GM23338 (cell line): ENCODE measurements around the gene PSMD2. TPM values are rescaled to one million over a fixed set of nuclear protein-coding genes. Genes with fewer than 3 reads are reported as not detected.

Experiments used
- ATAC-seq: fragments of 200-7000 bp; cut with Tn5 transposase; 3 replicates; pipeline ENCODE4 v1.9.1; 2020
- DNase-seq: peaks from one replicate; pipeline ENCODE4 v3.0.0-alpha.2; 2015; ENCODE audit warnings: low spot score
- H2AFZ ChIP-seq: fragments of 200-600 bp; sonication (generic); 2 replicates; pipeline ENCODE4 v1.8.0; 2016; ENCODE audit warnings: antibody characterized with exemption, mild to moderate bottlenecking, moderate library complexity
- H3F3A ChIP-seq: fragments of 200-600 bp; sonication (generic); replicated peaks from 2 replicates; pipeline ENCODE4 v1.8.0; 2017; ENCODE audit warnings: antibody characterized with exemption, mixed run types, low read depth
- H3K27ac ChIP-seq: fragments of 200-600 bp; sonication (generic); 2 replicates; pipeline ENCODE4 v1.6.1; 2016; ENCODE audit warnings: low read depth
- H3K27me3 ChIP-seq: fragments of 200-600 bp; sonication (generic); 2 replicates; pipeline ENCODE4 v1.8.0; 2016; ENCODE audit warnings: mild to moderate bottlenecking, mixed run types, moderate library complexity; ENCODE audit not compliant: insufficient read depth
- H3K36me3 ChIP-seq: fragments of 200-600 bp; sonication (generic); 2 replicates; pipeline ENCODE4 v1.8.0; 2016; ENCODE audit warnings: mild to moderate bottlenecking; ENCODE audit not compliant: insufficient read depth
- H3K4me1 ChIP-seq: fragments of 200-600 bp; sonication (generic); 2 replicates; pipeline ENCODE4 v1.8.0; 2016; ENCODE audit warnings: mild to moderate bottlenecking, moderate library complexity; ENCODE audit not compliant: insufficient read depth
- H3K4me2 ChIP-seq: fragments of 200-600 bp; sonication (generic); 2 replicates; pipeline ENCODE4 v1.7.1; 2017; ENCODE audit warnings: mixed run types
- H3K4me3 ChIP-seq: fragments of 200-600 bp; sonication (generic); 2 replicates; pipeline ENCODE4 v1.6.1; 2016; ENCODE audit warnings: mixed run types
- H3K79me2 ChIP-seq: fragments of 200-600 bp; sonication (generic); replicated peaks from 2 replicates; pipeline ENCODE4 v1.8.0; 2017; ENCODE audit warnings: mild to moderate bottlenecking; ENCODE audit not compliant: insufficient read depth
- H3K9me2 ChIP-seq: fragments of 200-600 bp; sonication (generic); 2 replicates; pipeline ENCODE4 v1.8.0; 2017; ENCODE audit not compliant: insufficient read depth
- H4K20me1 ChIP-seq: fragments of 200-600 bp; sonication (generic); replicated peaks from 2 replicates; pipeline ENCODE4 v1.8.0; 2017; ENCODE audit warnings: mild to moderate bottlenecking; ENCODE audit not compliant: insufficient read depth
- H3K27ac Mint-ChIP-seq: 2 replicates; pipeline ENCODE4 v1.8.0; 2020; ENCODE audit warnings: inconsistent platforms, mild to moderate bottlenecking, moderate library complexity, mixed read lengths
- H3K27me3 Mint-ChIP-seq: 3 replicates; pipeline ENCODE4 v1.8.0; 2022; ENCODE audit warnings: low read depth, mild to moderate bottlenecking, moderate library complexity, mixed read lengths, inconsistent platforms; ENCODE audit not compliant: insufficient read depth, poor library complexity
- H3K36me3 Mint-ChIP-seq: 3 replicates; pipeline ENCODE4 v1.8.0; 2021; ENCODE audit warnings: low read depth, mild to moderate bottlenecking, inconsistent platforms, moderate library complexity, mixed read lengths
- H3K4me1 Mint-ChIP-seq: 3 replicates; pipeline ENCODE4 v1.8.0; 2020; ENCODE audit warnings: mild to moderate bottlenecking, inconsistent platforms, mixed read lengths
- H3K4me3 Mint-ChIP-seq: 3 replicates; pipeline ENCODE4 v1.8.0; 2021; ENCODE audit warnings: moderate library complexity, mild to moderate bottlenecking, inconsistent platforms, mixed read lengths
- H3K9me3 Mint-ChIP-seq: 3 replicates; pipeline ENCODE4 v1.8.0; 2020; ENCODE audit warnings: moderate library complexity, mild to moderate bottlenecking, inconsistent platforms, mixed read lengths
- CREB1 ChIP-seq: fragments of 250-450 bp; sonication (Bioruptor Pico); IDR thresholded peaks from 2 replicates; pipeline ENCODE4 v1.5.0; 2020; ENCODE audit warnings: low read depth, mild to moderate bottlenecking, moderate library complexity
- CTCF ChIP-seq, 2 experiments: fragments of 200-600 bp in 1 of 2; sonication (generic) in 1 of 2; conservative IDR thresholded peaks; 2 replicates each; pipeline versions ENCODE4 v1.5.1 to v1.6.1; 2016 to 2017; ENCODE audit warnings: antibody characterized with exemption in 2 of 2, low read depth in 2 of 2, mild to moderate bottlenecking in 2 of 2, moderate library complexity in 1 of 2
- EZH2 ChIP-seq: fragments of 200-600 bp; sonication (generic); IDR thresholded peaks from one replicate; pipeline ENCODE4 v1.8.0; 2017; ENCODE audit warnings: antibody characterized with exemption, mild to moderate bottlenecking, low read depth; ENCODE audit not compliant: unreplicated experiment
- EZH2phosphoT487 ChIP-seq: fragments of 200-600 bp; sonication (generic); IDR thresholded peaks from one replicate; pipeline ENCODE4 v1.8.1; 2018; ENCODE audit warnings: antibody characterized with exemption; ENCODE audit not compliant: unreplicated experiment
- JUNB ChIP-seq: IDR thresholded peaks from one replicate; pipeline ENCODE4 v1.6.1; 2016; ENCODE audit warnings: antibody characterized with exemption; ENCODE audit not compliant: unreplicated experiment
- NANOG ChIP-seq: IDR thresholded peaks from 2 replicates; pipeline ENCODE4 v1.6.1; 2016; ENCODE audit warnings: antibody characterized with exemption, borderline replicate concordance
- POLR2AphosphoS5 ChIP-seq: IDR thresholded peaks from 2 replicates; pipeline ENCODE4 v1.6.1; 2016; ENCODE audit warnings: antibody characterized with exemption, low read depth
- REST ChIP-seq: IDR thresholded peaks from one replicate; pipeline ENCODE4 v1.6.1; 2018; ENCODE audit warnings: antibody characterized with exemption; ENCODE audit not compliant: unreplicated experiment
- STAT1 ChIP-seq: IDR thresholded peaks from one replicate; pipeline ENCODE4 v1.6.1; 2016; ENCODE audit warnings: antibody characterized with exemption; ENCODE audit not compliant: unreplicated experiment
- ZNF114 ChIP-seq: fragments of 250-450 bp; sonication (Bioruptor Pico); IDR thresholded peaks from 2 replicates; pipeline ENCODE4 v1.5.0; 2020; ENCODE audit warnings: mild to moderate bottlenecking, moderate library complexity
- ZNF462 ChIP-seq: fragments of 250-450 bp; sonication (Bioruptor Pico); IDR thresholded peaks from 2 replicates; pipeline ENCODE4 v1.5.0; 2020; ENCODE audit warnings: mild to moderate bottlenecking, moderate library complexity
- polyA plus RNA-seq: library from polyadenylated mRNA; unstranded; fragments of >200 nt; fragmentation: Nextera tagmentation; extraction: Ambion mirVana; gene quantifications from 2 replicates; pipeline ENCODE4 v1.2.1, GENCODE V29; 2016
- total RNA-seq: library from RNA; depleted of rRNA; stranded (reverse); fragments of >200 nt; shearing (Covaris generic); gene quantifications from 2 replicates; pipeline ENCODE4 v1.2.3, GENCODE V29; 2014

The PSMD2 gene
- total and polyA plus RNA-seq, 2 experiments from 2014 or later = 117 to 507 TPM

GRCh38 chr3:184320104-184320445 is 21.0 kb downstream of the PSMD2 start (continued):
- no peak for TF ChIP-seq ZNF462 (CRISPR knock-in tag)
- no peak for TF ChIP-seq NANOG
- TF ChIP-seq POLR2AphosphoS5 = no peak

GRCh38 chr3:184321666-184322065 is 22.6 kb downstream of the PSMD2 start:
- Histone ChIP-seq H3F3A (peaks cover 8% of the 10 kb centered on the region; the same call in 1 of the 2 replicates), H3K4me1 (peaks cover 3% of the 10 kb centered on the region; the same call in 1 of the 2 replicates), H3K9me2 (no peaks in the 10 kb centered on the region), H3K36me3 (peaks cover 83% of the 10 kb centered on the region), H3K79me2 (peaks cover 79% of the 10 kb centered on the region), H4K20me1 (peaks cover 78% of the 10 kb centered on the region), H2AFZ (no peak overlapping the region), H3K27me3 (no peaks in the 10 kb centered on the region), H3K27ac (no peak overlapping the region), H3K4me3 (no peak overlapping the region), H3K4me2 (no peak overlapping the region)
- Mint-ChIP-seq H3K4me3 (no peak overlapping the region), H3K36me3 (peaks cover 96% of the 10 kb centered on the region), H3K27me3 (peaks cover 33% of the 10 kb centered on the region), H3K9me3 (no peaks in the 10 kb centered on the region), H3K27ac (peak overlapping the region; percentile 48; the same call in 1 of the 2 replicates), H3K4me1 (peaks cover 23% of the 10 kb centered on the region)
- no peak for TF ChIP-seq CTCF (conservative IDR thresholded peaks at IDR 0.05; ENCODE audit: low read depth in 2 of 2)
- TF ChIP-seq EZH2 = no peak
- no peak for TF ChIP-seq NANOG
- TF ChIP-seq STAT1 = no peak
- TF ChIP-seq EZH2phosphoT487 = no peak
- no peak for TF ChIP-seq JUNB
- TF ChIP-seq ZNF114 (CRISPR knock-in tag) = no peak
- no peak for TF ChIP-seq CREB1 (CRISPR knock-in tag)
- TF ChIP-seq REST = no peak
- no peak for ATAC-seq
- DNase-seq = no peak
